PC-9 (cell line): ENCODE results near the gene TTLL9. TPM values are rescaled to one million over a fixed set of nuclear protein-coding genes. Genes with fewer than 3 reads are reported as not detected.

ENCODE experiments used
- BruUV-seq: library from RNA; stranded (reverse); fragments of 400-500 nt; replicated peaks from 2 replicates; lab custom pipeline; 2021; lab: Mats Ljungman, UMichigan
- CTCF ChIA-PET: fragments of 300-600 bp; sonication (Branson Sonifier 250); formaldehyde crosslinking; loops from one replicate; lab custom pipeline; 2022; ENCODE audit warnings: antibody characterized with exemption; lab: Charles Lee
- POLR2A ChIA-PET: fragments of 300-600 bp; sonication (Branson Sonifier 250); formaldehyde crosslinking; loops from one replicate; lab custom pipeline; 2022; ENCODE audit warnings: antibody characterized with exemption; ENCODE audit not compliant: unreplicated experiment; lab: Charles Lee
- DNase-seq, 2 experiments: peaks; one replicate each; pipeline versions ENCODE4 v3.0.0 to v3.0.0-alpha.2; 2015 to 2022; ENCODE audit warnings: mixed read lengths in 1 of 2
- H2AFZ ChIP-seq: fragments of 200-600 bp; sonication (generic); 2 replicates; pipeline ENCODE4 v1.8.1; 2017; ENCODE audit warnings: antibody characterized with exemption
- H3F3A ChIP-seq: fragments of 200-600 bp; sonication (generic); 2 replicates; pipeline ENCODE4 v1.8.1; 2017; ENCODE audit warnings: antibody characterized with exemption, mild to moderate bottlenecking, low read depth; ENCODE audit not compliant: insufficient read depth
- H3K27ac ChIP-seq: fragments of 200-600 bp; sonication (generic); 2 replicates; pipeline ENCODE4 v1.6.1; 2016; ENCODE audit warnings: mixed run types
- H3K27me3 ChIP-seq: fragments of 200-600 bp; sonication (generic); 2 replicates; pipeline ENCODE4 v1.6.1; 2016; ENCODE audit warnings: low read depth, mixed run types; ENCODE audit not compliant: insufficient read depth
- H3K36me3 ChIP-seq: fragments of 200-600 bp; sonication (generic); 2 replicates; pipeline ENCODE4 v1.6.1; 2016; ENCODE audit warnings: low read depth, mixed run types
- H3K4me1 ChIP-seq: fragments of 200-600 bp; sonication (generic); replicated peaks from 2 replicates; pipeline ENCODE4 v1.6.1; 2016; ENCODE audit warnings: mixed run types; ENCODE audit not compliant: insufficient read depth
- H3K4me2 ChIP-seq: fragments of 200-600 bp; sonication (generic); 2 replicates; pipeline ENCODE4 v1.6.1; 2017; ENCODE audit warnings: mixed run types
- H3K4me3 ChIP-seq: fragments of 200-600 bp; sonication (generic); 2 replicates; pipeline ENCODE4 v1.6.1; 2016; ENCODE audit warnings: mixed run types
- H3K79me2 ChIP-seq: fragments of 200-600 bp; sonication (generic); 2 replicates; pipeline ENCODE4 v1.6.1; 2017; ENCODE audit warnings: low read depth, mixed run types
- H3K9me2 ChIP-seq: fragments of 200-600 bp; sonication (generic); 2 replicates; pipeline ENCODE4 v1.8.1; 2017; ENCODE audit warnings: mild to moderate bottlenecking; ENCODE audit not compliant: insufficient read depth
- H3K9me3 ChIP-seq: fragments of 200-600 bp; sonication (generic); 2 replicates; pipeline ENCODE4 v1.8.1; 2016; ENCODE audit warnings: low read depth; ENCODE audit not compliant: insufficient read depth
- H4K20me1 ChIP-seq: fragments of 200-600 bp; sonication (generic); 2 replicates; pipeline ENCODE4 v1.8.1; 2017; ENCODE audit not compliant: insufficient read depth
- CTCF ChIP-seq: fragments of 200-600 bp; sonication (generic); conservative IDR thresholded peaks from 2 replicates; pipeline ENCODE4 v1.6.1; 2017; ENCODE audit warnings: mixed run types, antibody characterized with exemption, mild to moderate bottlenecking, moderate library complexity
- EZH2 ChIP-seq: fragments of 200-600 bp; sonication (generic); IDR thresholded peaks from 2 replicates; pipeline ENCODE4 v1.8.0; 2017; ENCODE audit warnings: antibody characterized with exemption, low read depth
- intact Hi-C: fragments of 100-400 bp; cut with micrococcal nuclease; formaldehyde crosslinking; loops from one replicate; pipeline ENCODE4 v1.10.0; 2022; ENCODE audit not compliant: unreplicated experiment
- total RNA-seq: library from RNA; stranded (reverse); gene quantifications from 2 replicates; pipeline ENCODE4 v1.2.3, GENCODE V29; 2021

The TTLL9 gene
- total RNA-seq, 1 experiment from 2014 or later = 1.8 TPM

- Histone ChIP-seq H3K27me3 (no peaks in the 10 kb centered on the region), H3K4me3 (no peak overlapping the region), H3K4me1 (peaks cover 21% of the 10 kb centered on the region), H2AFZ (no peak overlapping the region), H4K20me1 (no peaks in the 10 kb centered on the region), H3F3A (peaks cover 13% of the 10 kb centered on the region; the same call in 1 of the 2 replicates), H3K4me2 (no peak overlapping the region), H3K27ac (no peak overlapping the region), H3K9me2 (no peaks in the 10 kb centered on the region), H3K36me3 (no peaks in the 10 kb centered on the region), H3K9me3 (no peaks in the 10 kb centered on the region), H3K79me2 (no peaks in the 10 kb centered on the region)
- no TSS peak for BruUV-seq
- POLR2A ChIA-PET = interaction anchor here (0.5 to 0.6 kb wide), 3 partner anchors 32 to 637 kb away, joined by 3 to 11 read pairs (median 4); no protein-coding TSS in a partner anchor
- TF ChIP-seq EZH2 (no peak), CTCF (no peak)
- peak in 1 of 2 experiments; percentile 66 for DNase-seq
- CTCF ChIA-PET = interaction anchor here (0.7 to 1.0 kb wide), 5 partner anchors 14 to 225 kb away, joined by 3 to 4 read pairs (median 3); partner anchors contain the start of gene PDRG1
- intact Hi-C loops = loop anchor here (5.0 to 10.0 kb wide), 2 partner anchors 271 to 647 kb away; no protein-coding TSS in a partner anchor
Measured at GRCh38 chr20:31837896-31838397, 32.5 kb upstream of the TTLL9 start.

- no peak overlapping the region for H2AFZ ChIP-seq
- no peaks in the 10 kb centered on the region for H4K20me1 ChIP-seq
- peaks cover 13% of the 10 kb centered on the region; the same call in 1 of the 2 replicates for H3F3A ChIP-seq
- POLR2A ChIA-PET = no interaction called here
- H3K27me3 ChIP-seq = no peaks in the 10 kb centered on the region
- no peak overlapping the region for H3K4me2 ChIP-seq
- intact Hi-C loops = loop anchor here (5.0 to 10.0 kb wide), 2 partner anchors 271 to 646 kb away; no protein-coding TSS in a partner anchor
- H3K9me3 ChIP-seq = no peaks in the 10 kb centered on the region
- H3K79me2 ChIP-seq = no peaks in the 10 kb centered on the region
- H3K36me3 ChIP-seq = no peaks in the 10 kb centered on the region
- CTCF ChIA-PET = interaction anchor here (0.7 to 1.0 kb wide), 5 partner anchors 13 to 226 kb away, joined by 3 to 4 read pairs (median 3); partner anchors contain the start of gene PDRG1
- TF ChIP-seq EZH2 (no peak), CTCF (no peak)
- peaks cover 21% of the 10 kb centered on the region for H3K4me1 ChIP-seq
- peak in 1 of 2 experiments; percentile 57 for DNase-seq
- H3K9me2 ChIP-seq = no peaks in the 10 kb centered on the region
- no peak overlapping the region for H3K27ac ChIP-seq
- no TSS peak for BruUV-seq
- H3K4me3 ChIP-seq = no peak overlapping the region
Measured at GRCh38 chr20:31838646-31839292, 31.7 kb upstream of the TTLL9 start.

- H3K27ac ChIP-seq = no peak overlapping the region
- DNase-seq = peak in 1 of 2 experiments; percentile 41
- H2AFZ ChIP-seq = no peak overlapping the region
- H3K4me3 ChIP-seq = no peak overlapping the region
- peaks cover 13% of the 10 kb centered on the region; the same call in 1 of the 2 replicates for H3F3A ChIP-seq
- POLR2A ChIA-PET = no interaction called here
- H3K27me3 ChIP-seq = no peaks in the 10 kb centered on the region
- BruUV-seq = no TSS peak
- TF ChIP-seq CTCF (no peak), EZH2 (no peak)
- no peaks in the 10 kb centered on the region for H3K9me2 ChIP-seq
- no peaks in the 10 kb centered on the region for H4K20me1 ChIP-seq
- intact Hi-C loops = loop anchor here (5.0 to 10.0 kb wide), 3 partner anchors 113 to 645 kb away; no protein-coding TSS in a partner anchor
- CTCF ChIA-PET = no interaction called here
- no peaks in the 10 kb centered on the region for H3K9me3 ChIP-seq
- no peak overlapping the region for H3K4me2 ChIP-seq
- H3K79me2 ChIP-seq = no peaks in the 10 kb centered on the region
- H3K36me3 ChIP-seq = no peaks in the 10 kb centered on the region
- H3K4me1 ChIP-seq = peaks cover 21% of the 10 kb centered on the region
Measured at GRCh38 chr20:31839782-31840487, 30.5 kb upstream of the TTLL9 start.
